Stimulated activated CD8-positive, alpha-beta memory T cell treated with anti-CD3 and anti-CD28 coated beads, Interleukin-7, amount 100 ng/mL, for 4 hours (primary cell): ENCODE results near the gene TANK.

ENCODE experiments used
- DNase-seq, 2 donors: peaks; one replicate each; pipeline ENCODE4 v3.0.0-alpha.2; 2020; ENCODE audit warnings: low read depth in 2 of 2

The TANK gene

DNA sequence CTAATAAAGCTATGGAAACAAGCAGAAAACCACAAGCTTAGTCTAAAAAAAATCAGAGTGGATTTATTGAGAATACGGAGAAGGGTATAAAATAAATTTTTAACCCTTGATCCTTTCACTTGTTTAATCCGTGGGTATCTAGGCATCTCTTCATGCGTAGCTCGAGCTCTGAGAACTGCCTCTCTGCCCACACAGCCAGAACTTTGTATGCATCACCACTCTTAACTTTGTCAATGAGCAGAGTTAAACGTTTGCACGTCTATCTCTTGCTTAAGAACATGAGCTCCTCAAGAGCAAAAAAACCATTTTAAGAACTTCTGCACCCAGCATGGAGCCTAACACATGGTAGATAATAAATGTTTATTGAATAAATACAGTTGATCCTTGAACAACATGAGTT, 26.9 kb upstream of the TANK start:
- DNase-seq: no peak

DNA sequence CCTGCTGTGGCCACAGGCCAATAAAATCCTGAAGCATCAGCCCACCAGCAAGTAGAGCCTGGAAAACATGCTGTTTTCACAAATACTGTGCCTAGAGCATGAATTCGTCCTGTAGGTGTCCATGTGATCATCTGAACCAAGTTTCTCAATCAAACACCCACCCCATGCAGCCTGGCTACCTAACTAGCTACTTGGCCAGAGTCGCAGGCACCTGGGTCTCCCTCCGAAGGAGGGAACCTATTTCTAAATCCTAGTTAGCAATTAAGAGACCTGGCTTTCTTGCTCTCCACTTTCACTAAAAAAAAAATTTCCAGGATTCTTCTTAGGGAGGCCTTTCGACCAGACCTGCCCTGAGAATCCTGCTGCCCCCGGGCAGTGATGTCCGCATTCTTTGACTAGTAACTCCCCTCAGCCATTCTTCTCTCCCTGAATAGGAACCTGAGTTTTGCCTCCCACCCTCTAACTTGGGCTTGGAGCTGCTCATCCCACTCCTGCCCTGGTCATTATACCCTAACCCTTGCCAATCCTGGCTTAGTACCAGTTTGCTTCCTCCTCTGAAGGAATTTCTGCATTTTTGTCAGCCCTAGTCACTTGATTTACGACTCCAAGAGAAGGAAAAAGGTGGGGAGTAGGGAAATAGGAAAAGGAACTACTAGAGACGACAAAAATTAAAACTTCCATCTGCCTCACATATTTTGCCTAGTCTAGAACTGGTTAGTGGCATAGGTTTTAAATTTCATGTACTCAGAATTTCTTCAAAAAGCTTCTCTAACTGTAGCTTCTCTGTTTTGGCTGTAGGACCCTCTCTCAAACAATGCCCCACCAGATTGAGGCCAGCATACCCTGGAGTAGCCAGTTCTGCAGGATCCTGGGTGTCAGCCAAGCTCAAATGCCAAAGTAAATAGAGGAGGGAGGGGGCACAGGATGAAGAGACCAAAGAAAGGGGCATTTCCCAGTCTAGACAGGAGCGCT, 25.4 kb upstream of the TANK start:
- no peak for DNase-seq

DNA sequence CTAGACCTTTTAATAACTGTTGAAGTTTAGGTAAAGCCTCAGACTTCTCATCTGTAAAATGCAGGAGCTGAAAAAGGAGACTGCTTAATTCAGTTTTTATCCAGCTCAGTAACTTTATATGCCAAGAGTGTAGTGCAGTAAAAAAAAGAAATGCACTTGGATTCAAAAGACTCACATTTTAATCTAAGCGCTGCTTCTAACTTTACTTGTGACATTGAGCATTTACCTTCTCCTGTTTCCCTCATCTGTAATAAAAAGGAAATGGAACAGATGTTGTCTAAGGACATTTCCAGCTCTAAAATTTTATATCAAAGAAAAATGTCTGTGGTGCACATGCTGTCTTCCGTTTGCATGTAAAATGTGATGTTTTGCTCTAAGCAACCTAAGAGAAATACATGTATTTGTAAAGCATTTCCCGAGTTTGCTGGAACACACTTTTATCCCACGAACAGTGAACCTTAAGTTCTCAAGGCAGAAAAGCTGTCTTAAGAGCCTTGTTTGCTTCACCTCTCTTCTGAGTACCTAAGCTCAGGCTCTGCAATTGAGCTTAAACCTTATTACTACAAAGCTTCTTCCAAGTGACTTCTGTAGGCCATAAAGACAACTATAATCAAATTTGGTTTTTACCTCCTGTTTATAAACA, 24.2 kb upstream of the TANK start:
- DNase-seq: no peak

GRCh38 chr2:161136696-161137324, 23.4 kb upstream of the TANK start:
- DNase-seq: peak in 1 of 2 donors; percentile 9

DNA sequence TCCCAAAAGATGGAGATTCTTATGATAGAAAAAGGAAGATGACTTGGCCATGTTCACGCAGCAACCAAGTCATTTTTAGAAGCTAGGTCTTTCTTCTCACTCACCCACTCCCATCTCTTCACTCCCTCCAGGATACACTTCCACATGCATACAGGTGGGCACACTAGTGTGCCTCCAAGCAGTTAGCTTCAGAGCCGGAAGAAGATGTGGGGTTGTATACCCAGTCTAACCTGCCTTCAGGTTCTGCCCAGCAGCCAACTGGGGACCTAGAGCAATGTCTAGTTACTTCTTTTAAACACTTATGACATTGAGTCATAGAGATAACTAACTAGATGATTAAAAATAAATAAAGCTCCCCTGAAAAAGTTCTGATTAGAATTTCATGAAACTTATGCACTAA, 21.8 kb upstream of the TANK start:
- no peak for DNase-seq

- no peak for DNase-seq
These were observed 20.9 kb upstream of the TANK start for GRCh38 chr2:161139098-161139987.

DNA sequence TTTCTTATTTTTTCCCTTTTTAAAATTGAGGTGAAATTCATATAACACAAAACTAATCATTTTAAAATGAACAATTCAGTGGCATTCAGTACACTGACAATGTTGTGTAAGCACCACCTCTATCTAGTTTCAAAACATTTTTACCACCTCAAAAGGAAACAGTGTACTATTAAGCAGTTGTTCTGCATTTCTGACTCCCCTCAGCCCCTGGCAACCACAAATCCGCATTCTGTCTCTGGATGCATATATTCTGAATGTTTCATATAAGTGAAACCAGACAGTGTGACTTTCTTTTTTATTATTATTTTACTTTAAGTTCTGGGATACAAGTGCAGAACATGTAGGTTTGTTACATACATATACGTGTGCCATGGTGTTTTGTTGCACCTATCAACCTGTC, 19.2 kb upstream of the TANK start:
- DNase-seq: no peak

- DNase-seq: no peak
These were observed 13.9 kb upstream of the TANK start for GRCh38 chr2:161146209-161146775.

DNA sequence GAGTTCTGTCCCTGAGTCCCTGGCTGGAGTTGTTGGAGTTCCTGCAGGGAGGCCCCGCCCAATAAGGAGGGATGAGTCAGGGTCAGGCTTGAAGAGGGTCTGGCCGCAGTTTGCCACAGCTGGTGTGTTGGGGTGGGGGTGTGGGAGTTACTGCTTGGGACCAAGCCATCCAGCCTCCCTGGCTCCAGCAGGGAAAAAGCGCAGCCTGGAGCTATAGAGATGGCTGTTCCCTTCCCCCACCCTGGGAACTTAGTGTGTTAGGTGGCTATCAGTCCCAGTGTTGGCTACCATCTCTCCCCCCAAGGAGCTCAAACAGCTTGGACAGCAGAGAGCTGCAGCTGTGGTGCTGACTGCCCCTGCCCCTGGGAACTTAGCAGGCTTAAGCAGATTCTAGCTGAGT, 13.2 kb upstream of the TANK start:
- DNase-seq: no peak

DNA sequence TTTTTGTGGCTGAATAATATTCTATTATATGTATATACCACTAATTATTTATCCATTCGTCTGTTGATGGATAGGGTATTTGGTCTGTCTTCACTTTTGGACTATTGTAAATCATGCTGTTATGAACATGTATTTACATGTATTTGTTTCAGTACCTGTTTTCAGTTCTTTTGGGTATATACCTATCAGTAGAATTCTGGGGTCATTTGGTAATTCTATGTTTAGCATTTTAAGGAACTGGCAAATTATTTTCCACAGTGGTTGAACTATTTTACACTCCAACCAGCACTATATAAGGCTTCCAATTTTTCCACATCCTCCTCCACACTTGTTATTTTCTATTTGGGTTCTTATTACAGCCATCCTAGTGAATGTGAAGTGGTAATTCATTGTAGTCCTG, 12.4 kb upstream of the TANK start:
- DNase-seq: no peak

DNA sequence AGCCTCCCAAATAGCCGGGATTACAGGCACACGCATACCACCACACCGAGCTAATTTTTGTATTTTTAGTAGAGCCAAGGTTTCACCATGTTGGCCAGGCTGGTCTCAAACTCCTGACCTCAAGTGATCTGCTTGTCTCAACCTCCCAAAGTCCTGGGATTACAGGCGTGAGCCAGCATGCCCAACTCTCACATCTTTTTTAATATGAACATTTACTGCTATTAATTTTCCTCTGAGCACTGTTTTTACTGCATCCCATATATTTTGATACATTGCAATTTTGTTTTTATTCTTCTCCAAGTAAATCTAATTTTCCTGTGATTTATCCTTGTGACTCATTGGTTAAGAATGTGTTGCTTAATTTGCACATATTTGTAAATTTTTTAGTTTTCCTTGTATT, 9.5 kb upstream of the TANK start:
- DNase-seq: no peak

- DNase-seq: no peak
These were observed 7.9 kb upstream of the TANK start for GRCh38 chr2:161152302-161152701.

GRCh38 chr2:161158882-161159281, 1.3 kb upstream of the TANK start:
- no peak for DNase-seq

- no peak for DNase-seq
These were observed 587 bp upstream of the TANK start for GRCh38 chr2:161159456-161160225.

DNA sequence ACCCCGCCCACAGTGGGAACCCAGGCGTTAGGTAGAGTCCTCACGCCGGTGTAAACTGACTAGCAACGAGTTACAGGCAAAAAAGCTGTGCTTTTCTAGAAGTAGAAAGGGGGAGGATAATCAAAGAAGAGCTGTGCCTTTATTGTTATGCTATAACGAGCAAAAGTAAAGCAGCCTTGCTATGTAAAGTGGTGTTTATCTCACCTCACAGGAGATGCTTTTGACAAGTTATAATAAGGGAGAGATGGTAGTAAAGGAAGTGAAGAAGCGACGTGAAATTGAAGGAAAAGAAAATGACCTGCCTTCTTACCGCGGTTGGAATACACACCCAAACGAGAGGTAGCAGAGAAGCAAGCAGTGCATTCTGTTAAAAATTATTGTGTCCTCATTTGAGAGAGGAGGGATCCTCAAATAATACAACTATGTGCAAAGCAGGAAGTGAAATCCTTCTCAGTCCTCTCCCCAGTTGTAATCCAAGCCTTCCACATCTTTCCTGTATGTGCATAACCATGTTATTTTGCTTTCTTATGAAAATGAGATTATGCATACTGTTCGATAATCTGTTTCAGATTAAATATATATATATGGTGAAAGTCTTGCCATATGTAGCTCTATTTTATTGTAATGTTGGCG, 962 bp downstream of the TANK start:
- peak in 1 of 2 donors; percentile 50 for DNase-seq

- no peak for DNase-seq
These were observed 3.2 kb downstream of the TANK start for GRCh38 chr2:161163440-161163839.

DNA sequence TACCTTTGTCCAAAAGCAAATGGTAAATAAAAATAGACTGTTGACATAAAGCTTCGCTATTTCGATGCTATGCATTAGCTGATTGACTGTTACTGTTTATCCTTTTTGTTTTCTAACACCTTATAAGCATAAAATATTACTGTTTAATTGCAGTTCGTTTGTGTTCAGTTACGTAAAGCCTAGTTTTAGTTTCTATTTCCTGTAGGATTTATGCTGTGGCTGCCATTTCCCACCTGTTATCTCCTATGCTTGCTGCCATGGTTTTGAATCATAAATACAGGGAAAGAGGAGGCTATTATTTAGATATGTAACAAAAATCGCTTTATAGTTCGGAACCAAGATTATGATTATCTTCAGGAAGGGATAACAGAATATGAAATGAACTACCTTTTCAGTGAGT, 3.9 kb downstream of the TANK start:
- DNase-seq: no peak

- DNase-seq: no peak
These were observed 5.0 kb downstream of the TANK start for GRCh38 chr2:161165266-161165665.

GRCh38 chr2:161165811-161166210, 5.6 kb downstream of the TANK start:
- DNase-seq: no peak
